Measurements from ENCODE around the gene DICER1.

GRCh38 chr14:95165517-95165916 lies 8.2 kb upstream of the DICER1 start:
- TF ChIP-seq CTCF (IDR thresholded peaks at IDR 0.05; ENCODE audit: extremely low read depth in 1 of 2, insufficient read depth in 1 of 2, low read depth in 1 of 2, low read length in 2 of 2) (no peak), POLR2A (IDR thresholded peaks at IDR 0.05; ENCODE audit: low read depth, low read length) (no peak), POLR2AphosphoS5 (IDR thresholded peaks at IDR 0.05; ENCODE audit: insufficient read depth, low read depth, low read length) (no peak), EZH2 (IDR thresholded peaks at IDR 0.05; ENCODE audit: borderline replicate concordance, low read depth, low read length, severe bottlenecking) (no peak), MAX (IDR thresholded peaks at IDR 0.05; ENCODE audit: insufficient read depth, insufficient read length) (no peak)
